HG03558 (cell line): ENCODE data around the gene FAT1.

Experiments
- ATAC-seq: cut with Tn5 transposase; IDR thresholded peaks from one replicate; pipeline ENCODE4 v1.9.1; 2021; ENCODE audit warnings: moderate number of reproducible peaks; ENCODE audit not compliant: unreplicated experiment; ENCODE audit errors: extremely low read depth

Gene FAT1

GRCh38 chr4:186701273-186701672 lies 22.4 kb downstream of the FAT1 start:
- ATAC-seq: no peak

GRCh38 chr4:186700746-186701145 lies 22.9 kb downstream of the FAT1 start:
- ATAC-seq: no peak

- no peak for ATAC-seq
These were observed 23.7 kb downstream of the FAT1 start for GRCh38 chr4:186699881-186700397.

- no peak for ATAC-seq
These were observed 24.4 kb downstream of the FAT1 start for GRCh38 chr4:186699298-186699697.

GRCh38 chr4:186698525-186698924 lies 25.1 kb downstream of the FAT1 start:
- no peak for ATAC-seq

- ATAC-seq: no peak
These were observed 25.6 kb downstream of the FAT1 start for GRCh38 chr4:186698028-186698427.

GRCh38 chr4:186695392-186695791 lies 28.3 kb downstream of the FAT1 start:
- ATAC-seq: no peak

- ATAC-seq: no peak
These were observed 29.8 kb downstream of the FAT1 start for GRCh38 chr4:186693894-186694293.

- ATAC-seq: no peak
These were observed 30.4 kb downstream of the FAT1 start for GRCh38 chr4:186693159-186693815.

- no peak for ATAC-seq
These were observed 32.3 kb downstream of the FAT1 start for GRCh38 chr4:186691396-186691795.

GRCh38 chr4:186689476-186689875 lies 34.2 kb downstream of the FAT1 start:
- ATAC-seq: no peak

- ATAC-seq: no peak
These were observed 35.3 kb downstream of the FAT1 start for GRCh38 chr4:186688150-186688943.

GRCh38 chr4:186687265-186687664 lies 36.4 kb downstream of the FAT1 start:
- no peak for ATAC-seq

- no peak for ATAC-seq
These were observed 37.9 kb downstream of the FAT1 start for GRCh38 chr4:186685767-186686183.

GRCh38 chr4:186684889-186685309 lies 38.8 kb downstream of the FAT1 start:
- ATAC-seq: no peak

- ATAC-seq: no peak
These were observed 39.4 kb downstream of the FAT1 start for GRCh38 chr4:186684220-186684619.

GRCh38 chr4:186680641-186681040 lies 43.0 kb downstream of the FAT1 start:
- ATAC-seq: no peak

- ATAC-seq: no peak
These were observed 47.0 kb downstream of the FAT1 start for GRCh38 chr4:186676531-186677161.

- ATAC-seq: no peak
These were observed 53.9 kb downstream of the FAT1 start for GRCh38 chr4:186669735-186670134.

GRCh38 chr4:186669159-186669731 lies 54.4 kb downstream of the FAT1 start:
- ATAC-seq: no peak

GRCh38 chr4:186666750-186667149 lies 56.9 kb downstream of the FAT1 start:
- no peak for ATAC-seq
